ENCODE measurements around the gene SNTB2.
A peak's percentile ranks its signal among the peaks of the same experiment; 100 is the strongest.

The SNTB2 gene

DNA sequence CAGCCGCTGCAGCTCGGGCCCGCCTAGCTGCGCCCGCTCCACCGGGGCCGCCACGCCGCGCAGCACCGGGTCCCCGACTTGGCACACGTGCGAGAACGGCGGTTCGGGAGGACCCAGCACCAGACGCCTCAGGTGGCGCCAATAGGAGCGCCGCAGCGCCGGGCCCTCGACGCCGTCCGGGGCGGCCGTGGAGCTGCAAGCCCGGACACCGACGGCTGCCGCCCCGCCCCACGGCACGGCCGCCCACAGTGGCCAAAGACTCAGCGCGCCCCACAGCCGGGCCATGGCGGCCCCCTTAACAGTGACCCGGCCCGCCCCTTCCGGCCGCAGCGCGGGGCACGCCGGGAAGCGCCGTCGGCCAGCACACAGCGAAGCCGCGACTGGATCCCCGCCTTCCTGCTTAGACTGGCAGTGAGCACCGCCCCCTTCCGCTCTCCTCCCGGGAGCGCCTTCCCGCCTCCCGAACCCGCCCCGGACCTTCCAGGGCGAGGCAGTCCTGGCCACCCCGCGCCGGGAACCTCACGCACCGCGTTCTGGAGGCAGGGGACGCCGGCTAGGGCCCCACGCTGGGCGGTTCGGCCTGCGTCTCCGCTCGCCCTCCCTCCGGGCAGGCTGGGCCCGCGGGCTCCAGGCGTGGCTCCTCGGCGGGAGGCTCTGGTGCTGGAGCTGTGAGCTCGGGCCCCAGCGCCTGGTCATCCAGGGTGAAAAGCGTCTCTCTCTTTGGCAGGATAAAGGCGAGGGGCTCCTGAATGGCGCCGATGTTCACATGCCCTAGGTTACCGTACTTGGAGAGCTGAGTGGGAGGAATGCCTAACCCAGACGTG lies 143.5 kb downstream of the SNTB2 start, which contains the start of gene PDF:
PDF (minus strand) TSS at position 303 of the 824 bp plus-strand sequence; CDS start at position 285, 18 bp downstream.
- peak within 1 kb of the TSS; percentile 63 for H3K4me3 ChIP-seq (ENCODE audit: low read length)
- no peak for TF ChIP-seq ZNF274 (IDR thresholded peaks at IDR 0.05; ENCODE audit: low read depth, low read length)

DNA sequence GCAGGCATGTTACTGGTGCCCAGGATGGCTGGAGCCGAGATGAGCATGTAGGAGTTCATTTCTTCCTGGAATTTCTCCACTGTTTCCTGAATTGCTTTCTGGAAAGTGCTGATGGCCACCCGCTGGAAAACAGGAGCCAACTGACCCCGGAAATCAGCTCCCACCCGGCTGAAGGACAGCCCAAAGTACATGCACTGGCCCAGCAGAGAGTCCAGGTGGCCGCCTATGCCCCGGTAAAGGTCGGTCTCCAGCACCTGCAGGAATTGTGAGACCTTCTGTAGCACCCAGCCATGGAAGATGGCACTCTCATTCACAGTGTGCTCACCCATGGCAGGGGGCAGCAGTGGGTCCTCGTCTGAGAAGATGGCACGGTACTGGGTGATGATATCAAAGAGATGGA lies 147.7 kb downstream of the SNTB2 start:
- H3K4me3 ChIP-seq (ENCODE audit: low read length) = no peak overlapping the region
- no peak for TF ChIP-seq ZNF274 (IDR thresholded peaks at IDR 0.05; ENCODE audit: low read depth, low read length)

DNA sequence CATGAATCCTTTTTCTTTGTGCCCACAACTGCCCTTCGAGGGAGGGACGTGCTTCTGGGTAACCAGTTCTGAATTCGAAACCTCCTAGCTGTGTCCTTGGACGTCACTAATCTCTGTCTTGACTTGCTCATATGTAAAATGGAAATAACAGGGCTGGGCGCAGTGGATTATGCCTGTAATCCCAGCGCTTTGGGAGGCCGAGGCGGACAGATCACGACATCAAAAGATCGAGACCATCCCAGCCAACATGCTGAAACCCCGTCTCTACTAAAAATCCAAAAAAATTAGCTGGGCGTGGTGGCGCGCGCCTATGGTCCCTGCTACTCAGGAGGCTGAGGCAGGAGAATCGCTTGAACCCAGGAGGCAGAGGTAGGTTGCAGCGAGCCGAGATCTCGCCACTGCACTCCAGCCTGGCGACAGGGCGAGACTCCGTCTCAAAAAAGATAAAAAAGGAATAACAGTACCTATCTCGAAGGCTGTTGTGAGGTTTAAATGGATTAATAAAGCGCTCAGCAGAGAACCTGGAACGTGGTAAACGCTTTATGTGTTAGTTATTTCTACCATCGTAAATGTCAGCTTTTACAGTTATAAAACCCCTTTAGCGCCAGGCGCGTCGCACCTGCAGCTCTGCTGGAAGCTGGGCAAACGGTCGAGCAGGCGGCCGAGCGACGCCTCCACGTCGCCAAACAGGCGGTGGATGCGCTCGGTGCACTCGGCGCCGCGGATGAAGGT lies 151.8 kb downstream of the SNTB2 start:
- no peak for TF ChIP-seq ZNF274 (IDR thresholded peaks at IDR 0.05; ENCODE audit: low read depth, low read length)
- H3K4me3 ChIP-seq (ENCODE audit: low read length) = peak overlapping the region; percentile 95

DNA sequence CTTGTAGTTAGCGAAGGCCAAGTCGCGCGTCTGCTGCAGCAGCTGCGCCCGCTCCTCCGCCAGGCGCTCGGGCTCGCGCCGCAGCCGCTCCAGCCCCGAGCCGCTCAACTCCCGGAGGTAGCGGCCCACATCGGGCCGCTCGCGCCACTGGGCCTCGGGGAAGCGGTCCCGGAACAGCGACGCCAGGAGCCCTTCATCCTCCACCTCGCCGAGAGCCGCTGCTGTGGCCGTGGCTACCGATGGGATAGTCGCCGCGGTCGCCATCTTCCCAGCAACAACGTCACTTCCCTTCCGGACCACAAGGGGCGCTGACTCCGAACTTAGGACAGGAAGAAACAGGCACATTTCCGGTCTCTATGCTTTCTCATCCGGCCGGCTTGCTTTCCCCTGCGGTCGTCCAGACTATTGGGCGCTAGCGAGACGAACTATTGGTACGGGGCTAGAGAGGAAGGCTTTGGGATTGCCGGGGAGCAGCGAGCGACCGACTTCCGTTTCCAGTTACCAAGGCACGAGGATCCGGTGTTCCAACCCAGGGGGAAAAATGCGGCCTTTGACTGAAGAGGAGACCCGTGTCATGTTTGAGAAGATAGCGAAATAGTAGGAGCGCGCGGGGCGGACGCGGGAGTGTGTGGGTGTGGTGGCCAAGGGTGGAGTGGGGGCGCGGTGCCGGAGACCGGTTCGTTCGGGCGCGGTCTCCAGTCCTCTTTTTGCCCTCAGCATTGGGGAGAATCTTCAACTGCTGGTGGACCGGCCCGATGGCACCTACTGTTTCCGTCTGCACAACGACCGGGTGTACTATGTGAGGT lies 152.5 kb downstream of the SNTB2 start, which contains the start of the genes COG8 and NIP7:
COG8 (minus strand) TSS at position 276 of the 806 bp plus-strand sequence; CDS start at position 264, 12 bp downstream.
NIP7 (plus strand) TSS at position 484 of the 806 bp plus-strand sequence; CDS start at position 542, 58 bp downstream.
- no peak for TF ChIP-seq ZNF274 (IDR thresholded peaks at IDR 0.05; ENCODE audit: low read depth, low read length)
- H3K4me3 ChIP-seq (ENCODE audit: low read length) = peak within 1 kb of the TSS; percentile 95

DNA sequence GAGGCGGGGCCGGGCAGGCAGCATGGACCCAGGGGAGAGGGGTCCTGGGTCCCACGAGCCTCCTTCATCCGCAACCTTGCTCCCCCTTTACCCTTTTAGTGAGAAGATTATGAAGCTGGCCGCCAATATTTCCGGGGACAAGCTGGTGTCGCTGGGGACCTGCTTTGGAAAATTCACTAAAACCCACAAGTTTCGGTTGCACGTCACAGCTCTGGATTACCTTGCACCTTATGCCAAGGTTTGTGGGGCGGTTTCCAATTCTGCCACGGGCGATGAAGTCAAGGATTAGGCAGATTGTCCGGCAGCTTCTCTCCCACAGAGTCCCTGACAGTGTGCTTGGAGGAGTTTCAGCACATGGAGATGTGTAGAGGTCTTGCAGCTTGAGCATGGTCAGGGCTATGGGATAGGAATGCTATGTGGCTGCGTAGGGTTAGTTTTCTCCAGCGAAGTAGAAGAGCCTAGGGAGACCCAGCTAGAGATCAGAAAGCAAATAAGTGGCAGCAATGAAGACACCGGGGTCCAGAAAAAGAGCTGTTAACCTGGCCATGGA lies 153.2 kb downstream of the SNTB2 start:
- H3K4me3 ChIP-seq (ENCODE audit: low read length) = peak overlapping the region; percentile 95
- no peak for TF ChIP-seq ZNF274 (IDR thresholded peaks at IDR 0.05; ENCODE audit: low read depth, low read length)

DNA sequence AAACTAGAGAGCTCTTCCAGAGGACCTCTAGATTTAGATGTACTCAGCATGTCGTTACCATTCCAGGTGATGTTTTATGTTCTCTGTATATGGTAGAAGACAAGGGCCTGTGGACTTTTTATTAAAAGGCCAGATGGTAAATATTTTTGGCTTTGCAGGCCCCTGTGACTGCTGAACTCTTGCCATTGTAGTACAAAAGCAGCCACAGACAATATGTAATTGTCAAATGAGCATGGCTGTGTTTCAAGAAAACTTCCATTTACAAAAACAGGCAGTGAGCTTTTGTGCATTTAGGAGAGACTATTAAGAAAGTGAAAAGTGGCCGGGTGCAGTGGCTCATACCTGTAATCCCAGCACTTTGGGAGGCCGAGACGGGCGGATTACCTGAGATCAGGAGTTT lies 157.2 kb downstream of the SNTB2 start:
- H3K4me3 ChIP-seq (ENCODE audit: low read length) = no peak overlapping the region
- TF ChIP-seq ZNF274 (IDR thresholded peaks at IDR 0.05; ENCODE audit: low read depth, low read length) = no peak

DNA sequence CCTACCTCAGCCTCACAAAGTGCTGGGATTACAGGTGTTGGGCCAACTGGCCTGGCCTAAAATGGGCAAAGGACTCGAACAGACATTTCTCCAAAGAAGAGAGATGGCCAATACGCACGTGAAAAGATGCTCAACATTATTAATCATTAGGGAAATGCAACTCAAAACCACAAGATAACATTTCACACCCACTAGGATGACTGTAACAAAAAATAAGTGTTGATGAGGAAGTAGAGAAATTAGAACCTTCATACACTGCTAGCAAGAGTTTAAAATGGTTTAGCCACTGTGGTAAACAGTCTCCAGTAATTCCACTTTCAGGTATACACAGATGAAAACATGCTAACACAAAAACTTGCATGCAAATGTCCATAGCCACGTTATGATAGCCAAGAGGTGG lies 159.0 kb downstream of the SNTB2 start:
- TF ChIP-seq ZNF274 (IDR thresholded peaks at IDR 0.05; ENCODE audit: low read depth, low read length) = no peak
- H3K4me3 ChIP-seq (ENCODE audit: low read length) = no peak overlapping the region

DNA sequence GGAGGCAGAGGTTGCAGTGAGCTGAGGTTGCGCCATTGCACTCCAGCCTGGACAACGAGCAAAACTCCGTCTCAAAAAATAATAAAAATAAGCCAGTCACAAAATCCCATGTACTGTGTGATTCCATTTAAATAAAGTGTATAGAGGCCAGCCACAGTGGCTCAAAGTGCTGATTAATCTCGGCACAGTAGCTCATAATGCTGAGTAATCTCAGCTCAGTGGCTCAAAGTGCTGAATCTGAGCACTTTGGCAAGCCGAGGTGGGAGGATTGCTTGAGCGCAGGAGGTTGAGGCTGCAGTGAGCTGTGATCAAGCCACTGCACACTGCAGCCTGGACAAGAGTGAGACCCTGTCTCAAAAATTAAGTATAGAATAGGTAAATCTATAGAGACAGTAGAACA lies 159.7 kb downstream of the SNTB2 start:
- H3K4me3 ChIP-seq (ENCODE audit: low read length) = no peak overlapping the region
- TF ChIP-seq ZNF274 (IDR thresholded peaks at IDR 0.05; ENCODE audit: low read depth, low read length) = no peak

DNA sequence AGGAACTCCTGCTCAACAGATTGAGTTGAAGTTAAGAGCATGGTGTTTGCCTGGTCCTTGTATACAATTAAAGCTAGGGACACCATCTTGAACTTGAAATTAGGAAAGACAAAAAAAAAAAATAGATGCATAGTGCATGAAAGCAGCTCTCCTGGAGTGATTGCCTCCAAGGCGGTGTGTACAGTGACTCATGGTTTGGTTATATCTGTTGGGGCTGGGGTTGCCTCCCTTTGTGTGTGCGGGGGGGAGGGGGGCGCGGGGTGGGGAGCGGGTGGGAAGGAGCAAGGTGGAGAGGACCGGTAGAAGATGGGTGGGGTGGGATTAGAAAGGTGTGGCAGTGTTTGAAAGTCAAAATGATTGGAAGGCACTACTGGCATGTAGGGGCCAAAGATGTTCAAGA lies 161.3 kb downstream of the SNTB2 start:
- no peak for TF ChIP-seq ZNF274 (IDR thresholded peaks at IDR 0.05; ENCODE audit: low read depth, low read length)
- H3K4me3 ChIP-seq (ENCODE audit: low read length) = no peak overlapping the region

DNA sequence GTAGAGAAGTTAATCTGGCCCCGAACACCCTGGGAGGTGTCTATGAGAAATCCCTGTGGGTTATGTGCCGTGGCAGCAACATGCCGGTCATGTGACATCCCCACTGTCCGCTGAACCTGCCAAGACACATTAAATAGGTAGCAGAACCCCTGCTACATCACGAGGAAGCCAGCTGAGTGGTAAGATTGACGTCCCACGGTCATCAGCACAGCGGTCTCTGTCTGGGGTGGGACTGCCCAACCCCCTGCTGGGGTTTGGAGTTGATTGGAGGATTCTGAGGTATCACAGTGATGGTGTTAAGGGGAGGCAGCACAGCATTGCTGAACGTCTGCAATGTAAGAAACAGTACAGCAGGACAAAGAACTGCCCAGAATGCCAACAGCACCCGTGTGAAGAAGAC lies 162.6 kb downstream of the SNTB2 start:
- no peak for TF ChIP-seq ZNF274 (IDR thresholded peaks at IDR 0.05; ENCODE audit: low read depth, low read length)

DNA sequence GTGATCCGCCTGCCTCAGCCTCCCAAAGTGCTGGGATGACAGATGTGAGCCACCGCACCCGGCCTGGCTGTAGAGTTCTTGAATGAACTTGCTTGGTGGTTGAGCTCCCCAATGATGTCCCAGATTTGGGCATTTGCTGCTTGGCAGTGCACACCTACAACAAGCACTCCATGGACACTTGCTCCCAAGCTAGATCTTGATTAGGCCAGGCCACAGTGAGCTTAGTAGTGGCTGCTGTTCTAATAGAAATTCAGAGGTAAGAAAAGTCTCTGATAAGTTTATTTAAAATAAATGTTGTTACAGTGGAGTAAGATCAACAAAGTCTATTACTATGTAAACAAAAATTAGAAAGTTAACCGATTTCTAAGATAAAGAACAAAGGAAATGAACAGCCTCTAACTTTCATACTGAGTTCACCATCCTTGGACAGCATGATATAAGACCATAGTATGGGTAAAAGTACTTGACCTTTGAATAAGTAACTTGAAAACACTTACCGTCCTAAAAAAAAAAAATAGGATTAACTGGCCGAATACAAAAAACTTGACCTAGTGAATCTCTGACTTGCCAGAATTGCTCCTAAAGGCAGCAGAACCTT lies 163.7 kb downstream of the SNTB2 start:
- no peak for TF ChIP-seq ZNF274 (IDR thresholded peaks at IDR 0.05; ENCODE audit: low read depth, low read length)
- no peak overlapping the region for H3K4me3 ChIP-seq (ENCODE audit: low read length)

More for the DNA sequence above, 162.6 kb downstream of the SNTB2 start:
- H3K4me3 ChIP-seq (ENCODE audit: low read length) = no peak overlapping the region

DNA sequence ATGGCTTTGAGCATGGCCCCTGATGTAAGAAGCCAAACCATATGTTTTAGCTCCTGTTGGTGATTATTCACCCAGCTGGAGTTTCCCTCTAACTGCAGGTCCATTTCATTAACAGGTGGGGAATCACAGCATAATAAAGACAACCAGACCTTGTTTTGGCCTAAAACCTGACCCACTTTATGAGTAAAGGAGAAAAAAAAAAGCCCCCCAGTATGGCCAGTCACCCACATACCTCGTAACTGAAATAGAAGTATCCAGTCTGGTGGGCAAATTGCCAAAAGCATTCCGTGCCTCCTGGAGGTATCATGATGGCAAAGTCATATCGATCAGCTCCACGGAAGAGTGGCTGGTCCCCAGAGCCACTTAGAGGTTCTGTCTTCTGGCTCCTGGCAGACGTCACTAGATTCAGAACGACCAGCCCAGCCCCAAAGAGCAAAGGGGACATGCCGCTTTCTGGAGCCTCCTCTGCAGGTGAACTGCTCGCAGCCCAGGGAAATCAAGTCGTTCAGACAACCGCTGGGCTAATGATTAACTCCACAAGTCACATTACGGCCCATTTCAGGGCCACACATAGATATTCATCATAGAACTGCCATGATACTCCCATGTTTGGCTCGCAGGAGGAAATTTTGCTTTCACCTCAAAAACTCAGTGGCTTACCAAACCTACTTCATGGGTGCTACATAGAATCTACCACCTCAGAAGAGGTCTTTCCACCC lies 164.5 kb downstream of the SNTB2 start, which contains the start of gene TMED6:
TMED6 (minus strand) TSS at position 478 of the 719 bp plus-strand sequence; CDS start at position 445, 33 bp downstream.
- no peak for TF ChIP-seq ZNF274 (IDR thresholded peaks at IDR 0.05; ENCODE audit: low read depth, low read length)
- no peak within 1 kb of the TSS for H3K4me3 ChIP-seq (ENCODE audit: low read length)
